Spleen (tissue), 7 donors: Measurements from ENCODE around the gene SEPTIN10.

ENCODE experiments used
- CTCF ChIP-seq, 11 experiments: fragments of 200-600 bp in 7 of 11; fragments of 450-650 bp in 4 of 11; sonication (generic) in 4 of 11; IDR thresholded peaks in 8 of 11; conservative IDR thresholded peaks in 3 of 11; 1 replicate in 7 of 11; 2 replicates in 4 of 11; pipeline versions ENCODE4 v1.4.0 to v1.8.0; 2016 to 2021; ENCODE audit warnings: antibody characterized with exemption in 11 of 11, inconsistent platforms in 4 of 11, mild to moderate bottlenecking in 1 of 11
- POLR2A ChIP-seq, 3 donors: fragments of 450-650 bp; IDR thresholded peaks; one replicate each; pipeline ENCODE4 v1.5.1; 2017; ENCODE audit warnings: antibody characterized with exemption in 3 of 3, mild to moderate bottlenecking in 1 of 3
- POLR2AphosphoS5 ChIP-seq, 3 donors: sonication (generic); formaldehyde crosslinking; IDR thresholded peaks; one replicate each; pipeline ENCODE4 v1.5.1; 2017; ENCODE audit warnings: antibody characterized with exemption in 3 of 3
- donor health status: DM: no; HTN: no; CAD: no; lungs with moderate emphysema.
- donor health status: DM: no; HTN: no; CAD: no.
- donor health status: DM: no; HTN: no; CAD: no.

DNA sequence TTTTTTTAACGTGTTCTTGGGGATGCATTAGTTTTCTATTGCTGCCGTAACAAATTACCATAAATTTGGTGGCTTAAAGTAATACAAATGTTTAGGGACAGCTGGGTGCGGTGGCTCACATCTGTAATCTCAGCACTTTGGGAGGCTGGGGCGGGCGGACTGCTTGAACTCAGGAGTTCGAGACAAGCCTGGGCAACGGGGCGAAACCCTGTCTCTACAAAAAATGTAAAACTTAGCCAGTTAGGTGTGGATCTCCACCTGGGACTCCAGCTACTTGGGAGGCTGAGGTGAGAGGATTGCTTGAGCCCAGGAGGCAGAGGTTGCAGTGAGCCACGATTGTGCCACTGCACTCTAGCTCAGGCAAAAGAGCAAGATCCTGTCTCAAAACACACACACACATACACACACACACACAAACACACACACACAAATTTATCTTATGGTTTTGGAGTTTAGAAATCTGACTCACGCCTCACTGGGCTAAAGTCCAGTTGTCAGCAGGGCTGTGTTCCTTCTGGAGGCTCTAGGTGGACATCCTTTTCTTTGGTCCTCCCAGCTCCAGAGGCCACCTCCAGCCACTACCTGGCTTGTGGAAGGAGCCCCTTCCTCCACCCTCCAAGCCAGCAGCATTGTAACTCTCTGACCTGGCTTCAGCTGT, 76.1 kb downstream of the SEPTIN10 start:
- no peak for TF ChIP-seq CTCF (IDR thresholded peaks at IDR 0.05 in 8 of 11, conservative IDR thresholded peaks at IDR 0.05 in 3 of 11)
- no peak for TF ChIP-seq POLR2A (IDR thresholded peaks at IDR 0.05)
- no peak for TF ChIP-seq POLR2AphosphoS5 (IDR thresholded peaks at IDR 0.05)
